Amniotic epithelial cell (primary cell): Measurements from ENCODE around the gene C11orf98.
"Not testable (repeated sequence)": the region's sequence is repeated elsewhere in the genome, so short reads cannot be mapped to it uniquely, and the experiment has no call there.

Experiments
- DNase-seq: peaks from one replicate; pipeline ENCODE4 v3.0.0-alpha.2; 2010; ENCODE audit warnings: low read depth

Gene C11orf98

GRCh38 chr11:62665075-62665598 lies at the start of gene C11orf98, which contains the start of gene CSKMT:
Gene C11orf98 (minus strand): TSS chr11:62665210. CDS start chr11:62665169, 41 bp downstream.
Gene CSKMT (plus strand): TSS chr11:62665312. CDS start chr11:62665880, 568 bp downstream.
- peak; percentile 88 for DNase-seq

GRCh38 chr11:62713343-62713742 lies 48.3 kb upstream of the C11orf98 start:
- no peak for DNase-seq

- no peak for DNase-seq
Measured at GRCh38 chr11:62712861-62713260, 47.9 kb upstream of the C11orf98 start.

GRCh38 chr11:62712276-62712812 lies 47.3 kb upstream of the C11orf98 start:
- no peak for DNase-seq

GRCh38 chr11:62710001-62710345 lies 45.0 kb upstream of the C11orf98 start:
- DNase-seq: peak; percentile 31

GRCh38 chr11:62709247-62710000 lies 44.4 kb upstream of the C11orf98 start:
- peak; percentile 96 for DNase-seq

DNA sequence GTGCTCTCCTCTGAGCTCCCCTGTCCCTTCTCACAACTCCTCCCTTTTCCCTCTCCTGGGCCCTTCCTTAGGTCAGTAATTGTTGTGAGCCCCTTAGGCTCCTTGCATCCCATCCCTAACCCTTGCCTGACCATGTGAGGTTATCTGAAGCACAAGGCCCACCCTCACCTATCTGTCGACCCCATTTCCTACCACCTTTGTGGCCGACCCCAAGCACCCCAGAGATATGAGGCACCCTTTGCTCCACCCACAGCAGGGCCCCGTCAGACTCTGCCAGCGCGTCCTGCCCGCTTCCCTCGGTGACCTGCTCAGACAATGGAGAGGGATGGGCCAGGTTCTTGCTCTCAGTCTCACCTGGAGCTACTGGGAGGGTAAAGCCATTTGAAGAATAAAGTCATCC lies 43.8 kb upstream of the C11orf98 start:
- DNase-seq: no peak

GRCh38 chr11:62708392-62708791 lies 43.4 kb upstream of the C11orf98 start:
- DNase-seq: no peak

GRCh38 chr11:62707277-62707861 lies 42.4 kb upstream of the C11orf98 start, which contains the start of the genes BSCL2 and GNG3:
Gene BSCL2 (minus strand): TSS chr11:62707424. CDS start chr11:62707195, 229 bp downstream.
Gene GNG3 (plus strand): TSS chr11:62707676. CDS start chr11:62708296, 620 bp downstream.
- DNase-seq: no peak

- no peak for DNase-seq
Measured at GRCh38 chr11:62706850-62707247, 41.8 kb upstream of the C11orf98 start.

DNA sequence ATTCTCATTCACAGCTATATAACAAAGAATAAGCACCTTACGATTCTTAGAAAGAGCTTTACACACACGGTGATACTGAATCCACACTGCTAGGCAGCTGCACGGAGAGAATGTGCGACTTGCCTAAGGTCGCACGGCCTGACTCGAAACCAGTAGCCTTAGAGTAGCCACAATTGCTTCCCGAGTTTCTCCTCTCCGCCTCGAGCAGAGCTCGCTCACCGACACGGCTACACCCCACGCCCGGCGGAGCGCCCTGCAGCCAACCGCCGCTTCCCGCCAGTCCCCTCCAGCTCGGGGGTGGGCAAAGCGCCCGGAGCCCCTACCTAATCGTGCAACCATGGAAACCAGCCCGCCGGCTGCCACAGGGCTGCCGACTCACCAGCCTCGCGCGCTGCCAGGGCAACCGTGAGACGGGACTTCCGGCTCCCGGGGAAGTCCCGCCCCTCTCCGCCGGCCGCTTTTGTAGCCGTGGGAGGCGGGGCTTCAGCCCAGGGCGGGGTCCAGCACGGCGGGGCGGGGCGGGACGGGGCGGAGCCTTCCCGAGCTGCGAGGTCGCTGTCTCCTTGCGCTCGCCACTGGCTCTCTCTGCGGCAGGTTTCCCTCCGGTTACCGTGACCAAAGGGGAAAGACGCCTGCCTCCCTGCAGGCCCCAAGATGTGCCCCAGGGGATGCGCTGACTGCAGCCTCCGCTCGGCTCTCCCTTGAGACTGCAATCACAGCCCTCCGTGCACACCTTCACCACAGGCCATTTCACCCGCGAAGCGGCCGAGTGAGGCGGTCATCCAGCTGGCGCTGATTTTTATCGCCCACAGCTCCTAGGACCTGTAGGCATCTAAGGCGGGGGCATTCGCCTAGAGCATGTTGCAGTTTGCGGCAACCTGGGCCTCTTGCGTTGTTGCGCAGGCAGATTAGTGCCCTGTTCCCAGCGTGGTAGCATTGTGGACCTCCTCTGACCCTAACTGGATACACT lies 41.2 kb upstream of the C11orf98 start:
- DNase-seq: peak; percentile 83

DNA sequence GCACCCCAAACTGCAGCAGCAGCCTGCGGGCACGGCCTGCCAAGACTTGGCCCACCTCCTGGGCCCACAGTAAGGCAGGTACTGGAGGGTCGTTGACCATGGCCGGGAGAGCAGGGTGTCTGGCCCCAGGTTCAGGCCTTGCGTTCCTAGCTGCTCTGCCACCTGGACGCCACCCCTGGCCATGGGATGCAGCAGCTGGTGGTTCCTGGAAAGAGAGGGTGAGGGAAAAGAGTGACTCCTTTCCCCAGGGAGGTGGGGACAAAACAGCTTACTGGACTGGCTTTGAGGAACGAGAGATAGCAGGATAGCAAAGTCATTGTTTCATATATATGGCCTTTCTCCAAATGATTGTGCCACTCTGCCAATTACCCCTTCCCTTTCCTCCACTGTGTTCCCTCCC lies 40.4 kb upstream of the C11orf98 start:
- DNase-seq: no peak

- DNase-seq: not testable (repeated sequence)
Measured at GRCh38 chr11:62703921-62704320, 38.9 kb upstream of the C11orf98 start.

DNA sequence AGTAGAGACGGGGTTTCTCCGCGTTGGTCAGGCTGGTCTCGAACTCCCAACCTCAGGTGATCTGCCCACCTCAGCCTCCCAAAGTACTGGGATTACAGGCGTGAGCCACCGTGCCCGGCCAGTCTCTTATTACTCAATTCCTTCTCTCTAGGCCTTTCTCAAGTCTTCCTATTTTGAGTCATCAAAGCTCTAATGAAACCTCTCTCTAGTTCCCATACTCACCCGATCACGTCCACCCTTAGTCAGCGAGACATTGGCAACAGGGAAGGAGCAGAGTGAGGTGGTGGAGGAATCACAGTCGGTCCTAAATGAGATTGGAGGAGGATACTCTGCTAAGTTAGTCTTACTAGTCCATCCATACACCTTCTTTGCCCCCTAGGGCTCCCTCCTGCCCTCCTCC lies 37.2 kb upstream of the C11orf98 start:
- peak; percentile 65 for DNase-seq

DNA sequence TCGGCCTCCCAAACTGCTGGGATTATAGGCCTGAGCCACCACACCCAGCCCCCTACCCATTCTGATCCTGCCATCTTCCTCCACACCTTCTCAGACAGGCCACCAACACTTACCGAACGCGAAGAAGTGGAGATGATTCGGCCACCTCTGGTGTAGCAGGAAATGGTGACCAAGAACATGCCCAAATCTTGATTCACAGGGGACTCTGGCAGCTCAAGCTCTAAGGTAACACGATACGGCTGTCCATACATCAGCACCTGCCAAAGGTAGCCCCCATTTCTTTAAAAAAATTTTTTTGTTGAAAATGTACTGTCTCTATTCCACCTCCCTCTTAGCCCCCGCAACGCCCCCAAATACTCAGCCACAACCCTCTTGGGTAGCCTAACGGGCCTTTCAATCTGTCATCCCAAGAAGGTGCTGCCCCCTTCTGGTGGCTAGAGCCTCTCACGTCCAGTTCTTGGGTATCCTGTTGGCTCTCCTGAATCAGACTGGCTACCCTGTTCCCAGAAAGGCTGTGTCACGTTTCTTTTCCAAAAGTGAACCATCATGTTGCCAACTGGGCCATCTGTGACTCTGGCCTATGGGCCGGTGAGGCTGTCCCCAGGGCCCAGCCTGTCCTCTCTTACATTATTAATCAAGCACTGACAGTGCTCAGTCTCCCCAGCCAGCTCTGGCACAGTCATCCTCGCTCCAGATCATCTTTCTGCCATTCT lies 29.6 kb upstream of the C11orf98 start:
- DNase-seq: peak; percentile 74

DNA sequence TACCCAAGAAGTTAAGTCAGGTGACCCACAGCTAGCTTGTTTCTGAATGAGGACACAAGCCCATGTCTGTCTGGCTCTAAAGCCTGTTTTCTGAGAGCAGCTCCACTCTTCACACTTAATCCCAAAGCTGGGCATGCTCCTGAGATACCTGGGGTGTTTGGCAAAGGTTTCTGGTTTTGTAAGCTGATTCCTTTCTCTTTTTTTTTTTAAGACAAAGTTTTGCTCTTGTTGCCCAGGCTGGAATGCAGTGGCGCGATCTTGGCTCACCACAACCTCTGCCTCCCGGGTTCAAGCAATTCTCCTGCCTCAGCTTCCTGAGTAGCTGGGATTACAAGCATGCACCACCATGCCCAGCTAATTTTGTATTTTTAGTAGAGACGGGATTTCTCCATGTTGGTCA lies 28.6 kb upstream of the C11orf98 start:
- DNase-seq: not testable (repeated sequence)

DNA sequence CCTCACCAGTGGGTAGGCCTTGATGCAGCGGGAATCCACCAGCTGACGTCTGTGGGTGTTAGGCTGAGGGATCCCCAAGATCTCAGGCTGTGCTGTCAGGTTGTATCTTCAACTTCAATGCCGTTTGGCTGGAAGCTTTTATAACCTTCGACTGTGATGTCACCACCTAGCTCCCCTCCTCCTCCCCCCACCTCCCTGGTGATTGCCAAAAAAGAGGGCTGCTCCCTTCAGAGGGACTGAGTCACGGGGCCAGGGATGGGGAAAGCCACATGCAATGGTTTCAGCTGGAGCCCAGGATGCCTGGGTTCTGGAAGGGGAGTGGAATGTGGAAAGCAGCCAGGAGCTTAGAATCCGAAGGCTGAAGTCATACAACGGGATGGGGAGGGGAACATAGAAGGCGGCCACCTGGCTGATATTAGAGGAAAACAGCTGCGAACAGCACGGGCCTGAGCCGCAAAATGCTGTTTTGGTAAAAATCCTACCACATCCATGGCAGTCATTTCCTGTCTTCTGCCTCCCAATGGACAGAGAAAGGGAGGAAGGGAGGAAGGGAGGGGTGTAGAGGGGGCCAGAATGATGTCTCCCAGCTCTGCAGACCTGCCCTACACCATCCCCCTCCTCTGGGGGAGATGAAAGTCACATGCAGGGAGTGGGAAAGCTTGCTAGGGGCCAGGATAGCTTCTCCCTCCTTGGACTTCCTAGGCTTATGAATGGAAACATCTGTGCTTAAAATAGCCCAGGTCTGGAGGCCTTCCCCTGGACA lies 24.6 kb upstream of the C11orf98 start, which contains the start of gene LRRN4CL:
Gene LRRN4CL (minus strand): TSS at position 110 of the 763 bp plus-strand sequence. CDS start 1,022 bp downstream, outside the sequence.
- peak; percentile 75 for DNase-seq

DNA sequence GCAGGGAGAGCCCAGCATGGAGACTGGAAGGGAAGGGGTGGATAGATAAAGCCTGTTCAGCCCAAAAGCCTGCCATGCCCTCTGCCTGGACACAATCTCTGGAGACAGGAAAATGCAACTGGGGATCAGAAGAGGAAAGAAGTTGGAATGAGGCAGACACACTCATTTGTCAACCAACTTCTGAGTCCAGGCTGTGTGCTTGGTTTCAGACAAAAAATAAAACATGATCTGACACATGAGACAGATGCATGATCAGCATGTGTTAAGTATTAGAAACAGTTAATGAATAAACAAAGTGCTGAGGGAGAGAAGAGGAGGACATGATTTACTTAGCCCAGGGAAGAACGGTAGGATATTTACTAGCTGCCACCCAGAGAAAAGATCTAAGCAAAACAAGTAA lies 23.5 kb upstream of the C11orf98 start:
- DNase-seq: no peak

GRCh38 chr11:62687508-62688396 lies 22.7 kb upstream of the C11orf98 start:
- DNase-seq: no peak
